ENCODE data around the gene EPS8. TPM values are rescaled to one million over a fixed set of nuclear protein-coding genes. Genes with fewer than 3 reads are reported as not detected.
A peak's percentile ranks its signal among the peaks of the same experiment; 100 is the strongest.
"Not testable (repeated sequence)": the region's sequence is repeated elsewhere in the genome, so short reads cannot be mapped to it uniquely, and the experiment has no call there.

Gene EPS8
- total RNA-seq, 1 donor: 192 TPM

GRCh38 chr12:15625075-15625474 lies 164.1 kb downstream of the EPS8 start:
- no peak overlapping the region for H3K4me3 ChIP-seq (ENCODE audit: low read depth, low read length)
- TF ChIP-seq CTCF (IDR thresholded peaks at IDR 0.05; ENCODE audit: insufficient read depth, low read length): no peak
- DNase-seq (ENCODE audit: low read depth): no peak

DNA sequence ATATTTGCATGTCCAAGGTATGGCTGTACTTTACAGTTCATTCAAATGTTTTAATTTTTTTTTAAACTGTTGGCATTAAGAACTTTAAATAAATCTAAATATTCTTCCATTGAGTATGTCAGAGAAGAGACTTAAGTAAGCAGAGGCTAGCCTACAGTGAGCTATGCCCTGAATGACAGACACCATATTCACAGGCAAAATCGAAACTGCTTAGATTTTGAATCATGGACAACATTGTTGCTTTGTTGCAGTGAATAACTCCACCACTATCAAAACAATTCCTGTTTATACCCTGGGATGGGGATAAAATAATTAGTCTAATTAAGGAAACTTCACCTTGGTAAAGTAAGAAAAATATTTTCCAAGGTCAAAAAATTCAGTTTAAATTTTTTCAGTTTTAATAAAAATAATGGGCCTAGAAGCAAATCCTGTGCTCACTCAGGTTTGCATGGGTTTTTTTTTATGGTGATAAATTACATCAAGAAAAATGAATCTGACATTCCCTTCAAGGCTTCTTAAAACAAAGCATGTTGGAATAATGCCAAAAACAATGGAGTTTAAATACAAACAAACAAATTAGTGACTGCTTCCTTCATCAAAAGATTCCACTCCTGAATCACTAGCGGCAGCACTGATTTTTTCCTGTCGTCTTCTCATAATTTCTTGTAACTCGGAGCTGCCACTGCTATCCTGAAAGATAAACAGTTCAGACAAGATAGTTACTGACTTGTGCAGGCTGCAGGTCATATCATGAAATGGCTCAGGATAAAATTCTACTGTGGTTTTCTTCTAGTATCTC lies 168.2 kb downstream of the EPS8 start:
- H3K4me3 ChIP-seq (ENCODE audit: low read depth, low read length): no peak overlapping the region
- no peak for DNase-seq (ENCODE audit: low read depth)
- no peak for TF ChIP-seq CTCF (IDR thresholded peaks at IDR 0.05; ENCODE audit: insufficient read depth, low read length)

- H3K4me3 ChIP-seq (ENCODE audit: low read depth, low read length): not testable (repeated sequence)
These were observed 172.7 kb downstream of the EPS8 start for GRCh38 chr12:15616495-15616894.

GRCh38 chr12:15613981-15614380 lies 175.2 kb downstream of the EPS8 start:
- DNase-seq (ENCODE audit: low read depth): peak; percentile 71
- no peak for TF ChIP-seq CTCF (IDR thresholded peaks at IDR 0.05; ENCODE audit: insufficient read depth, low read length)
- H3K4me3 ChIP-seq (ENCODE audit: low read depth, low read length): no peak overlapping the region

More at GRCh38 chr12:15616495-15616894, 172.7 kb downstream of the EPS8 start:
- not testable (repeated sequence) for DNase-seq (ENCODE audit: low read depth)

- no peak overlapping the region for H3K4me3 ChIP-seq (ENCODE audit: low read depth, low read length)
- DNase-seq (ENCODE audit: low read depth): no peak
- no peak for TF ChIP-seq CTCF (IDR thresholded peaks at IDR 0.05; ENCODE audit: insufficient read depth, low read length)
These were observed 180.2 kb downstream of the EPS8 start for GRCh38 chr12:15608941-15609340.

DNA sequence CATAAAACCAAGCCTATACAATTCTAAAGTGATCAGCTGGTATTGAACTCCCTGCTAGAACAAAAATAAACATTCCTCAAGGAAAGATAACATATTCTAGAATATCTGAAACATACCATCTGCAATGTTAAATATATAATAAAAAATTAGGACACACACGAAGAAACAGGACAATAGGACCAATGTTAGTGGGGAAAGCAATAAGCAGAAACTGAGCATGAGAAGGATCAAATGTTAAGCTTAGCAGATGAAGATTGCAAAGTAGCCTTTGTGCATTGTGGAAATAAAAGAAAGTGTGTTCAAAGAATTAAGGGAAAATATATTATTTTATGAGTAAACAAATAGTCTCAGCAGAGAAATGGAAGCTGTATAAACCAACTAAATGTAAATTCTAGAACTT lies 180.8 kb downstream of the EPS8 start:
- TF ChIP-seq CTCF (IDR thresholded peaks at IDR 0.05; ENCODE audit: insufficient read depth, low read length): no peak
- DNase-seq (ENCODE audit: low read depth): no peak
- no peak overlapping the region for H3K4me3 ChIP-seq (ENCODE audit: low read depth, low read length)

DNA sequence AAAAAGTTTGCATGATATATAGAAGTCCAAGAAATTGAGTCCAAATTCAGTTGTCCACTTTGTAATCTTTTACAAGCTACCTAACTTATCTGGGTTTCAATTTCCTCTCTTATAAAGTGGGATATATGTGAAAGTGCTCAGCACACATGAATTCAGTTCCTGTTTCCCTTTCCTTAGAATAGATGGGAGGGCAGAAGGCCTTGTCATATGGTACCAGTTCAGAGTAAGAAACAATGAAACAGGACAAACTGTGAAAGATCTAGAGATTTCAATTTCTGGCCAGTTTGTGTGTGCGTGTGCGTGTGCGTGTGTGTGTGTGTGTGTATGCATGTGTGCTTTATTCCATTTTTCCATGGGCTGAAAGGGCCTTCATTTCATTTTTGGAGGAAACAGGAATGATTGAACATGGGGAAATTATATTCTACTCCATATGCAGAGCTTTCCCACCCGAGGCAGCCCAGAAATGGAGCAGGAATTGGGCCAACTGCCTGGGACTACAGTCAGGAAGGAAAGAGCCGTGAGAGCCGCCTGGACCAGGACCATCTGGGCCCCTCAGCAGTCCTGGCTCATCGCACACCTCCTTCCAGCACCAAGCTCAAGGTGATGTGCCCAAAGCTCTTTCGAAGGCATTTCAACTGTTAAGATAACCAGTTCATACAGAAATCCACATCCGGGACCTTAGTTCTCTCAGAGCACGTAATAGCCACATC lies 183.2 kb downstream of the EPS8 start:
- no peak for TF ChIP-seq CTCF (IDR thresholded peaks at IDR 0.05; ENCODE audit: insufficient read depth, low read length)
- no peak for DNase-seq (ENCODE audit: low read depth)
- no peak overlapping the region for H3K4me3 ChIP-seq (ENCODE audit: low read depth, low read length)
